NCI-H345 treated with DMSO at 0.1 percent for 48 hours (cell line): ENCODE data around the gene PPDPF.
A peak's percentile ranks its signal among the peaks of the same experiment; 100 is the strongest.

Source experiments
- DNase-seq: peaks from one replicate; lab custom pipeline; 2025; ENCODE audit not compliant: unreplicated experiment; lab: John Stamatoyannopoulos, UW

PPDPF gene

GRCh38 chr20:63487116-63487764 is 33.3 kb upstream of the PPDPF start:
- DNase-seq, result no peak

GRCh38 chr20:63487781-63488241 is 32.8 kb upstream of the PPDPF start:
- no peak for DNase-seq

GRCh38 chr20:63488315-63489251 is 32.0 kb upstream of the PPDPF start:
- no peak for DNase-seq

DNA sequence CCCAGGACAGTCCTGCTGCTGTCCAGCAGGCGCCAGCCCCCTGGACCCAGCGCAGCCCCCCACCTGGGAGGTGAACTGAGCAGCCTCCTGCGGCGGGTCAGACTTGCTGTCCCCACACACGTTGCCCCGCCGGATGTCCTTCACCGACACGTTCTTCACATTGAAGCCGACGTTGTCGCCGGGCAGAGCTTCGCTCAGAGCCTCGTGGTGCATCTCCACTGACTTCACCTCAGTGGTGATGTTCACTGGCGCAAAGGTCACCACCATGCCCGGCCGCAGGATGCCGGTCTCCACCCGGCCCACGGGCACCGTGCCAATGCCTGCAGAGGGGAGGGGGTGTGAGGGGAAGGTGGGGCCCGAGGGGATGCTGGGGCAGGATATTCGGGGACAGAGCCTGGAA is 30.1 kb upstream of the PPDPF start:
- no peak for DNase-seq

GRCh38 chr20:63491078-63491477 is 29.5 kb upstream of the PPDPF start:
- DNase-seq, result no peak

DNA sequence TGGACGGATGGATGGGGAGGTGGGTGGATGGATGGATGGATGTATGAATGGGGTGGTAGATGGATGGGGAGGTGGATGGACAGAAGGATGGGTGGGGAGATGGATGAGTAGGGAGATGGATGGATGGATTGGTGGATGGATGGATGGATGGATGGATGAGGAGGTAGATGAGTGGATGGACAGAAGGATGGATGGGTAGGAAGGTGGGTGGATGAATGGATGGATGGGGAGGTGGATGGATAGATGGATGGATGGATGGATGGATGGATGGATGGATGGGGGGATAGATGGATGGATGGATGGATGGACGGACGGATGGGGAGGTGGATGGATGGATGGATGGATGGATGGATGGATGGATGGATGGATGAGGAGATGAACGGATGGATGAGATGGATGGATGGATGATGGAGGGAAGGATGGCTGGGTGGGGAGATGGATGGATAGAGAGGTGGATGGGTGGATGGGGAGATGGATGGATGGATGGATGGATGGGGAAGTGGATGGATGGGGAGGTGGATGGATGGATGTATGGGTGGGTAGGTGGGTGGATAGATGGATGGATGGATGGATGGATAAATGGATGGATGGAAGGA is 28.8 kb upstream of the PPDPF start:
- DNase-seq, result no peak

DNA sequence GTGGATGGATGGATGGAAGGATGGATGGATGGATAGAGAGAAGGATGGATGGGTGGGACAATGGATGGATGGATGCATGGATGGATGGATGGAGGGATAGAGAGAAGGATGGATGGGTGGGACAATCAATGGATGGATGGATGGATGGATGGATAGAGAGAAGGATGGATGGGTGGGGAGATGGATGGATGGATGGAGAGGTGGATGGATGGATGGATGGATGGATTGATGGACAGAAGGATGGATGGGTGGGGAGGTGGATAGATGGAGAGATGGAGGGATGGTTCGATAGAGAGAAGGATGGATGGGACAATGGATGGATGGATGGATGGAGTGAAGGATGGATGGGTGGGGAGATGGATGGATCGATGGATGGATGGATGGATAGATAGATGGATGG is 28.0 kb upstream of the PPDPF start:
- no peak for DNase-seq

DNA sequence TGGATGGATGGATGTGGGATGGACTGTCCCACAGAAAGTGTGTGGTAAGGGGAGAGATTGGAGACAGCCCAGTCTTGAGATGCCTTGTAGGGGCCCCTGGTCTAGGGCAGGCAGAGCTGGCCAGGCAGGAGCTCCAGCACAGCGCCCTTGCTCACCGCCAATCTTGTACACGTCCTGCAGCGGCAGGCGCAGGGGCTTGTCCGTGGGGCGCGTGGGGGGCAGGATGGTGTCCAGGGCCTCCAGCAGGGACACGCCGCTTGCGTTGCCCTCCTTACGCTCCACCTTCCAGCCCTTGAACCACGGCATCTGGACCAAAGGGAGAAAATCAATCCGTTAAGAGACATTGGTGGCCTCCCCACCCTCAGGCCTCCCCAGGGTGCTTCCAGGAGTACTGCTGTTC is 27.6 kb upstream of the PPDPF start:
- no peak for DNase-seq

- no peak for DNase-seq
These were observed 27.0 kb upstream of the PPDPF start for GRCh38 chr20:63493563-63494020.

- no peak for DNase-seq
These were observed 26.5 kb upstream of the PPDPF start for GRCh38 chr20:63494084-63494419.

DNA sequence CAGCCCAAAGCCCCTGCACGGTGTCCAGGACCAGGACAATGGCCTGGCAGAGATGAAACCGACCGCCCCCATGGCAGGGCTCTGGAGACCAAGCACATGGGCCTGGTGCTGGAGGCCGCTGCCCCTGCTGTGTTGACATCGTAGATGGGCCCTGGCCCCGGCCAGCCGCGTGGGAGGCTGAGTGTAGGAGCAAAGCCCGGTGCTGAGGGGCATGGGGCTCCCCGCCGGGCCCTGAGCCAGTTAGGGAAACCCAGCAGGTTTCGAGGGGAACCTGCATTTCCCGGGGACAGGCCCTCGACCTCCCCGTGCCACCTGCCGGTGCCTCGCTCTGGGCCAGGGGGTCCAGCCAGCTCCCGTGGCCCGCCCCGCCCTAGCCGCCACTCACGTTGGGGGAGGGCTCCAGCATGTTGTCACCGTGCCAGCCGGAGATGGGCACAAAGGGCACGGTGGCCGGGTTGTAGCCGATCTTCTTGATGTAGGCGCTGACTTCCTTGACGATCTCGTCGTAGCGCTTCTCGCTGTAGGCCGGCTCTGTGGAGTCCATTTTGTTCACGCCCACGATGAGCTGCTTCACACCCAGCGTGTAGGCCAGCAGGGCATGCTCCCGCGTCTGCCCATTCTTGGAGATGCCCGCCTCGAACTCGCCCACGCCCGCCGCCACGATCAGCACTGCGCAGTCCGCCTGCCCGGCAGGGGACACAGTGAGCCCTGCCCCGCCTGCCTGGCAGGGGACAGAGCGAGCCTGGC is 26.0 kb upstream of the PPDPF start:
- DNase-seq, result no peak

GRCh38 chr20:63495167-63495720 is 25.3 kb upstream of the PPDPF start:
- DNase-seq, result no peak

DNA sequence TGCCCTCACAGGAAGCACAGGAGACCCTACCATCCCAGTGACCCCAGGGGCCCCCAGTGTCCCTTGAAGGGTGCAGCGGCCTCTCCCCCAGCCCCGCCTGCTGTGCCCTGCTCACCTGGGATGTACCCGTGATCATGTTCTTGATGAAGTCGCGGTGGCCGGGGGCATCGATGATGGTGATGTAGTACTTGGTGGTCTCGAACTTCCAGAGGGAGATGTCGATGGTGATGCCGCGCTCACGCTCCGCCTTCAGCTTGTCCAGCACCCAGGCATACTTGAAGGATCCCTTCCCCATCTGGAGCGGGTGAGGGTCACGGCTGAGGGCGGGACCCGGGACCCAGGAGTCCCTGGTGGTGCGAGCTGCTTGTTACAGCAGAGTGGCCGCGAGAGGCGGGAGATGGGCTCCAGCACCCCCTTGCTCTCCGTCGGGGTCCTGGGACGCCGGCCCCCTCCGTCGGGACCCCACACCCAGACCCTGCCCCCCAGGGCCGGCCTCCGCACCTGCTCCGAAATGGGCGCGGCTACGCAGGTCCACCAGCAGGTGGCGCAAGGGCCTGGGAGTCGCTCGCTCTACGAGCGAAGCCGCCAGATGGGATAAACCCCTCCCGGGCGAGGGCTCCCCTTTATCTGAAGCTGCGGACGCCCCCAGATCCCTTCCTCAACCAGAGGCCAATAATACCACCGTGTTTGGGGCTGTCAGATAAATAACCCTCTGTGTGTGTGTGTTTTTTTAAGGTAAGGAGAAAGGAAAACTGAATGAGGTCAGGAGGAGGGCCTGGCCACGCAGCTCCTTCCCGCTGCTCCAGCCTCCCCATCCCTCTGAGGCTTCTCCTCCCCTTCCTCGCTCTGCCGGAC is 24.6 kb upstream of the PPDPF start:
- DNase-seq, result peak; percentile 37

DNA sequence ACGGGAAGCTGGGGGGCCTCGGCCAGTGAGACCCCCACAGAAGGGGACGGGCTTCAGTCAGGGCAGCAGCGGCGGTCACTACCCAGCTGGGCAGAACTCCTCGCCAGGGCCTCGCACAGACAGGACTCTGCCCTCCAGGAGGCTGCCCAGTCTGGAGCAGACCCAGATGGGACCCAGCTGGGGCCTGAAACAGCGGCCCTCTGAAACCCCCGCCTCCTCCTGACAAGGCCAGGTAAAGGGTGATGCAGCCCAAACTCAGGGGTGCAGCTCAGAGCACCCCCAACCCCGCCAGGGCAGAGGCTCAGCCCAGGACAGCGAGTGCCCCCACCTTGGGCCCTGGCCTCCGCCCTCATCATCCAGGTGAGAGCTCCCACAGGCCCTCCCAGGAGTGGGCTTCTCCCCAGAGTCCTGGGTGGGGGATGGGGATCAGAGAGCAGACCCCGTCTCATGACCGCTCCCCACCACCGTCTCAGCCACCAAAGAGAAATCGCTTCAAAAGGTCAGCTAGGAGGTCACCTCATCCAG is 23.9 kb upstream of the PPDPF start:
- DNase-seq, result no peak

DNA sequence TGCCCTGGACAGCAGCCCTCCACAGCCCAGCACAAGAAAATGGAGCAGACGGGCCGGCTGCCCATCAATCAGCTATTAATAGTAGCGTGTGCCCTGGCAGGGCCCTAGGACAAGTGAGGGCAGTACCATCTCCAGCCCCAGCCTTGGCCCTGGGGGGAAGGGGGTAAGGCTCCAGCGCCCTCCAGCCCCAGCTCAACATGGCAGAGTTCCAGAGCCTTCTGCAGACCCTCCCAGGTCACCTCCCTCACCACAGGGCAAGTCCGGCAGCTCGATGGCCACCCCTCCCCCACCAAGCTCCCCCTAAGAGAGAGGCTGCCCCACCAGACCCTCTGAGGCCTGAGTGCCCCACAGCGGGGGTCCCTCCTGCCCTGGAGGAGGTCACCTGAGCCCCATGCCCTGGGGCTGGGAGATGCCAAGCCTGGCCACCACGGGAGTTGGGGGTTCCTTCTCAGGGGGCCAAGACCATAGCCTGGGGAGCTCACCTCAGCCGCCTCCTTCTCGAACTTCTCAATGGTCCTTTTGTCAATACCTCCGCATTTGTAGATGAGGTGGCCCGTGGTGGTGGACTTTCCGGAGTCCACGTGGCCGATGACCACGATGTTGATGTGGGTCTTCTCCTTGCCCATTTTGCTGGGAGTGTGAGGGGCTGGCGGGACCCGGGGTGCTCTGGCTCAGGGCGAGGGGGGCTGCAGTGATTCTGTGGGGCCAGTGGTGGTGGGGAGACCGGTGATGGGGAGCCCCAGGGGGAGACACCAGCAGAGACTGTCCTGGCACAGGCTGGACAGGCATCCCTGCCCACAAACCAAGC is 23.2 kb upstream of the PPDPF start:
- DNase-seq, result no peak

- DNase-seq, result no peak
These were observed 22.3 kb upstream of the PPDPF start for GRCh38 chr20:63497946-63498935.

- no peak for DNase-seq
These were observed 21.6 kb upstream of the PPDPF start, which contains the start of gene EEF1A2 for GRCh38 chr20:63498960-63499337. Gene EEF1A2 (minus strand): TSS chr20:63499083. CDS start chr20:63497763, 1,320 bp downstream.
